8988T (cell line): ENCODE data around the gene OLFM4.

Source experiments
- DNase-seq: peaks from one replicate; pipeline ENCODE4 v3.0.0; 2011

The OLFM4 gene

DNA sequence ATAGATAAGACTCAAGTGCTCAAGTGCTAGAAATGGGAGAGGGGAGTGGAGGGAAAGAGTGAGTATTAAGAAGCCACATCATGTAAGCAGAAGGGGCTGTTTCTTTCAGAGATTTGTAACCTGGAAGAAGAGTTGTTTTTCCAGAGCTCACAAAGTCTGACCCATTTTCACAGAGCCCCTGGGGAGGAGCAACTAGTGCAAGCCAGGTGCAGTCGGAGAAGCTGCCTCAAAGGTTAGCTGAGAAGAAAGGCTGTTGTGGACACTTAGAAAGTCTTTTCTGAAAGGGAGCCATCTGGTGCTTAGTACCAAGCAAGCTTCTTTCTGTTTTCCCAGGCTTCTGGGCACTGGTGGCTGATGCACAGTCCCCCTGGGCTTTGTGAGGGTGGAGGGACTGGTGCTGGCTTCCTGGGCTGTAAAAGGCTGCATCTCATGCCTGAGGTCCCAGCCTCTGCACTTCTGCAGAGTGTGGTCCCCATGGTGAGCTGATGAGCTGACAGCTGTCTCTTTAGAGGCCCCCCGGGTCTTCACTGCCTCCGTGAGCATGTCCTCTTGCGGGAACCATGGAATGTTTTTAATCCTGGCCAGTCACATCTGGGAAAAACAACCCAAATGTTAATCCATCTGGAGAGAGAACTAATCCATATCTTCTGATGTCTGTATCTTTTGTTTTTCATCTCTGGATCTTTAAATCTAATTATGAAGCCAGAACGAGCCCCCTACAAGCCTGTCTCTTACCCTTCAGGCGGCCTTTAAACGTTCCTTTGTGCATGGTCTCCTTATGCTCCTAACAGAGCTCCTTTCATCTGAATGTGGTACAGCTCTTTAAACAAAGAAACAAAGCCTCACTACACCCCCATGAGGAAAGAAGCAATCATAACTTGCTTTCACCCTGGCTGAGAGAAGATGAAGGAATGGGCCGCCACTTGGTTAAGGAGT, 40.2 kb downstream of the OLFM4 start:
- DNase-seq, result no peak

DNA sequence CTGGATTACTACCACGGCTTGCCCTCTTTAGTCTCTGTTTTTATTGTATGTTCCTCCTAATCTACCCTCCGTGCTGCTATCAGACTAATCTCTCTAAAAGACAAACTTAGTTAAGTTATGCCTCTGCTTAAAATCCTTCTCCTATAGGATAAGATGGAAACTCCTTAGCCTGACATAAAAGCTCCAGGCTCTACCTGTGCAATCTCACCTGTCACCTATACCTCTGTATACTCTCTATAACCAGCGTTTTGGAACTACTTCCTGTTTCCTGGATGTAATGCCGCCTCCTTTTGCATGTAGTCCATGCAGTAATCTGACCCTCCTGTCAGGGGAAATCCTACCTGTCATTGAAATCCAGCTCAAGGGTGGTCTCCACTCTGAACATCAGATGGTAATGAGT, 41.2 kb downstream of the OLFM4 start:
- DNase-seq, result no peak

DNA sequence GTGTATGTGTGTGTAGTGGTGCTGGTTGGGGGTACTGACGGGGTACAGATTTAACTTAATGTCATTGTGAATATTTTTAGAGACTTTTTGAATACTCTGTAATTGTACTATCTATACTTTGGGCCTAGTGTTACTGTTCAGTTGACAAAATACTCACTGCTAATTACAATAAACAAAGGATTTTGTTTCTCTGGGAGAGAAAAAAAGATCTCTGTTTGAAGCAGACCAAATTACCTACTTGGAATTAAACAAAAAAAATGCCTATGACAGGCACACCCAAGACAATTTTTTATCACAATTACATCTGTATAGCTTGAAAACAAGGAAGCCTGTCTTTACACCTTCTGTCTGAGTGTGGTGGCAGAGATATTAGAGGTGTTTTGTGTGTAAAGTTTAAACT, 45.1 kb downstream of the OLFM4 start:
- DNase-seq, result no peak

DNA sequence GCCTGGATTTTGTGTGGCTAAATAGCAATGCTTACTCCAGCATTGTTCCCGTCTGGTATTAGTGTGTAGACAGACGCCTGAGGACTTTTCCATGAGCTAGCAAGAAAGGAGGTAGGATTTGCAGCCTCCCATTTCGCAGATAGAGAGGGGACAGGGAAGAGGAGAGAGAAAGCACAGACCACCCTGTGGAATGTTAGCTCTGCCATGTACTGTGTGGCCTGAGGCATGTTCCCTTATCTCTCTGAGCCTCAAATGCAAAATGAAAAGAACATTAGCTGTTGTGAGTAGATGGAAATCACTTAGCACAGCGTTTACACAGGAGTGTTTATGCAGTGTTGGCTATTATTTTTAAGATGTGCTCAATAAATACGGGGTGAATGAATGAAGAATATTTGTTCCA, 45.5 kb downstream of the OLFM4 start:
- DNase-seq, result no peak

DNA sequence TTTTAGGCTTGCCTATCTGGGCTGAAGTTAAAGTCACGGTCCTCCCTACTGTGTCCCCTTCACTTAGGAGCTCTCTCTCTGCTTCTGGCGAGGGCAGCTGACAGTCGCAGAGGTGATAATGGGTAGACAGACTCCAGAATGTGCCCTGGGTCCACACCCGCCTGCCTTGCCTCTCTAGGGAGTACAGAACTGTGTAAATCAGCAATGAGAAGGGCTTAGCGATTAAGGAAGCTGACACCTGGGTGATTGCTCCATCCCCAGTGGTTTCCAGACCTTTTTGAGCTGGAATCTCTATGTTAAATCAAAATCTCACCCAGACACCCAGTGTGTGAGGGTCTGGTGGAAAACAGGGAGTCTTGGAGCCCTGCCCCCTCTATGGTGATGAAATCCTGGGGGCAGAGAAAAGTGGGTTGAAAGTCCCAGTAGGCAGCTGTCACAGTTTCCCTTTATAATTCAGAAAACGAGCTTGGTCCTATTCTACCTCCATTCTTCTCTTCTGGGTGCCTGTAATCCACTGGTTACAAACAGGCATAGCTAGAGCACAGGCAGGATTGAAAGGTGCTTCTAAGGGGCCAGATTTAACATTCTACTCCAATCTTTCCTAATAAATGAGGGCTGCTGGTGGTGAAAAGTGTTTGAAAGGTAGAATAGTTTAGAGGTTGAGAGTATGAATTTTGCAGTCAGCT, 46.9 kb downstream of the OLFM4 start:
- DNase-seq, result no peak

- no peak for DNase-seq
These were observed 51.1 kb downstream of the OLFM4 start for GRCh38 chr13:53079691-53080090.

DNA sequence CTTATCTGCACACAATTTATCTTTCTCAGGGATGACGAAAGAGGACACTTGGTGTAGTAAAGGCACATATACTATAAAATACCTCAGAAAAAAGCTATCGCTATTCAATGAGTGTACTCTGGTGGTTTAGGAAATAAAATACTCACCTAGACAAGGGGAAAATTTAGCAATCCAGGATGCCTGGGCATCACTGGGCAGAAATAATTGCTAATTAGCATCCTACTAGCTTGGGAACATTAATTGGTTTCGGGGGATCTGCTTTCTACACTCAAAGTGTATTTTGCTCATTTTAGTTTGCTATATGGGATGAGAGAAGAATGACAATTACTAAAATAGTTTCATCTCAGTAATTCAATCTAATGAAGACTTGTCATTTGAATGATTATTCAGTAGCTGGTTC, 60.3 kb downstream of the OLFM4 start:
- no peak for DNase-seq

DNA sequence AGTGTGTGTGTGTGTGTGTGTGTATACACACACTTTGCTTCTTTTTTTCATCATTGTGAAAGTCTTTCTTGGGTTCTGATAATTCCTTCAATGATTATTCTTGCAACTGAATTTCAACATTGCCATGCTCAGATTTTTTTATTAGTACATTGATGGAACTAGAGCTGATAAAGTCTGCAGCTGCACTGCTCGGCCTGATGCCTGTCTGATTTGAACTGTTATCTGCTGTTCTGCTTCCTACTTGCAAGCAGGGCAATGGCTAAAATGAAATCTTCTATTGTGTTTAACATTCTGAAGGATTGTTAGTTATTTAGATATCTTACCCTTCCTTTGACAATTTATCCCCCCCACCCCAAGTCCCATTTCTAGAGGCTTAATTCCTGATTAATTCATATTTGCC, 61.3 kb downstream of the OLFM4 start:
- DNase-seq, result no peak

GRCh38 chr13:53090461-53090860, 61.8 kb downstream of the OLFM4 start:
- no peak for DNase-seq

DNA sequence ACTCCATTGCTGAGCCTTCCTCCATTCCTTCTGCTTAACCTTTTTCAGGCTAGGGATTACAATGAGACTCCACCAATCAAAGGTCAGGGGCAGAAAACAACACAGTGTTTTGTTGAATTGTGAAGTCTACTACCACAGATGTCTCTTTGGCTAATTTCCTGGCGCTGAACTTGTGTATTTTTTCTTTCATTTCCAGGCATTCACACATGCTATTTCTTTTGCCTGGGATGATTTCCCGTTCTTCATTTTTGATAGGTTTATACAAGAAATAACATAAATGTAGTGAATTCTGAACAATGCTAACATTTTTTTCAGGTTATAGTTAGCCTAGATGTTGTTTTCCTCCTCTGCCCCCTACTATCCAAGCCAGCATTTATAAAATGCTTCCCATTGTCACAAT, 64.3 kb downstream of the OLFM4 start:
- DNase-seq, result no peak

DNA sequence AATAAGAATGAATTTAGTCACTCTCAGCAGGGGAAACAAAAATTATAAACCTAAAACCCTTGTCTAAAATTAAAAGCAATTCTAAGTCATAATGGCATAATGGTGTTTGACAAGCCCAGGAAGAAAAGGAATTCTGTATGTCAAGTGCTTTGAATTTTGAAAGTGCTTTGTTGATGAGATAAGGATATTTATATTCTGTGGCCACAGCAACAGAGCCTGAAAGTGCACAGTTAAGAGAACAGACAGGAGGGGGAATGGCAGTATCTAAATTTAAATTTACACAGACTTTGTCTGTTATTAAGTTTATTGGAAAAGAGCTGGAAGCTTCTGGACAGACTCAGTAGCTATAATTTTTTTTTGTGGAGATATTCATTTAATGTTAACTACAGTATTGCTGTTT, 69.8 kb downstream of the OLFM4 start:
- no peak for DNase-seq

DNA sequence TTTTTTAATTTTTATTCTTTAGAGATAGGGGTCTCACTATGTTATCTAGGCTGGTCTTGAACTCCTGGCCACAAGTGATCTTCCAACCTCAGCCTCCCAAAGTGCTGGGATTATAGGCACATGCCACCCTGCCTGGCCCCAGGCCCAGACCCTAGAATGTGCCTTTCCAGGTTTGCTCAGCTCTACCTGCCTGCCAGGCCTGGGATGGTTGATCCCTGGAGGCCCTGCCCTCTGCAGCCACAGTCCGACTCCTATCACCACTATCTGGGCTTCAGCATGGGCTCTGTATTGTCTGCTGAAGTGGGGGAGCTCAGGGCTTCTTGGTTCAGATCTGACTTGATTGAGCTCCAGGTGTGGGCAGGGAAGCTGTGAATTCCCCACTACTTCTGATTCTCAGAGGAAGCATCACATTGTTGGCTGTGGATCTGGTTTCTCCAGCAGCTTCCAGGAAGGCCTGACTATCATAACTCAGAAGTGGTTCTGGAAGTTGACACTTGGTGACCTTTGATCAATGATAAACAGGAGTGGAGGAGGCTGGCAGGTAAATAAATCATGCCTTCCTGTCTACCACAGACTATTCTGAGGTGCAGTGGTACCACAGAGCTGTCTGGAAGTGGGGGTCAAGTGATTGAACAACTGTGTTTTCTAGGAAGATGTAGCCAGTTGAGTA, 71.9 kb downstream of the OLFM4 start:
- DNase-seq, result no peak
